CD1c-positive myeloid dendritic cell (primary cell): ENCODE data around the gene EPC1.
"Not testable (repeated sequence)": the region's sequence is repeated elsewhere in the genome, so short reads cannot be mapped to it uniquely, and the experiment has no call there.

Experiments used
- DNase-seq: peaks from one replicate; pipeline ENCODE4 v3.0.0-alpha.2; 2016; ENCODE audit errors: extremely low spot score

The EPC1 gene

DNA sequence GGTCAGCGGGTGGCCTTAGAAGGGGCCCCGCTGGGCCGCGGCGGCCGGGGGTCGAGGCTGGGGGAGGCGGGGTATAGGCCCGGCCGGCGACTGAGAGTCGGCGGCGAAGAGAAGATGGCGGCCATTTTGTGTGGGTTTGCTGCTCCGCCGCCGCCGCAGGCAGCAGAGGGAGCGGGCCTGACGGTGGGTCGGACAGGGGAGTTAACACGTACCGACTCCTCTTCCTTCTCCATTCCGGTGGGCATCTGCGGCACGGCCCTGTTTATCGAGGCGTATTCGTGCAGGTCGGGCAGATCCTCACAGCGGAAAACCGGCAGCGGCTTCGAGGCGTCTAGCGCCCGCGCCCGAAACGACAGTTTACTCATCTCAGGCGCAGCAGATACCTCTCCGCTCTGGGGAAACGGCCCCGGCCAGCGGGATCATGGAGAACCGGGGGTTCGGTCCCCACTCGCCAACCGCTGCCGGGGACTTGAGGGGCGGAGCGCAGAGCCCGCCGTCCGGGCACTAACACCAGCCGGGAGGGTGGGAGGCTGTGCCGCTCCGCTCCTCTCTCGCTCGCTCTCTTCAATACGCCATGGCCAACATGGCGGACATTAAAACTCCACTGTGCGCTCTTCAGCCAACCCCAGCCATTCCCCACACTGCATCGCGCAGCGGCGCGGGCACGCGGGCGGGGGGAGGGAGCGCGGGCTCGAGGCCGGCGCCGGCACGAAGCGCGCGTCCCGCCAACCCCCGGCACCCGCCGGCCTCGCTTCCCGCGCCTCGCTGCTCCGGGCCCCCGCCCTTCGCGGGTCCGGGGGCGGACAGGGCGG, at the start of gene EPC1:
Gene EPC1, minus strand, starts transcription at position 608 of the 812 bp plus-strand sequence. Its CDS starts 243 bp downstream, at position 365.
- DNase-seq: peak; percentile 94

DNA sequence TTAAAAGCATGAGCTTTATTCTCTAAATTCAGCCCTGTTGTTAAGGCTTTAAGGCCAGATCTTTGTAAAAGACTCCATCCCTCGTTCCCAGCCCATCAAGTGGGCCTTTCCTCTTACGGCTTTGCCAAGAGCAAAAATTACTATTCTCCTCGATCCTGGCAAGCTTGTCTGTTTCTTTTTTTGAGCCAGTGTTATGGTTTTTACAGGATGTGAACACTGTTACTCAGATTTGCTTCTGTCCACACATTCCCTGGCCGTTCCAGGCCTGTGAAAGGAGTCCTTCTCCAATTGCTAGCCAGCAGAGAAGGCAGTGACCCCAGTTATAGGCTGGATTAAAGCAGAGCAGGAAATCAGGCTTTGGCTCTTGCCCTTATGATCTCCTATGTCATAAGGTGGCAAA, 47.0 kb upstream of the EPC1 start:
- no peak for DNase-seq

DNA sequence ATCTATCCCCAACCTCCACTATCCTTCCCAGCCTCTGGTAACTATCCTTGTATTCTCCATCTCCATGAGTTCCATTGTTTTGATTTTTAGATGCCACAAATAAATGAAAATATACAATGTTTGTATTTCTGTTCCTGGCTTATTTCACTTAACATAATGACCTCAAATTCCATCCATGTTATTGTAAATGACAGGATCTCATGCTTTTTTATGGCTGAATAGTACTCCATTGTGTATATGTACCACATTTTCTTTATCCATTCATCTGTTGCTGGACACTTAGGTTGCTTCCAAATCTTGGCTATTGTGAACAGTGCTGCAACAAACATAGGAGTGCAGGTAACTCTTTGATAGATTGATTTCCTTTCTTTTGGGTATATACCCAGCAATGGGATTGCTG, 45.3 kb upstream of the EPC1 start:
- not testable (repeated sequence) for DNase-seq

DNA sequence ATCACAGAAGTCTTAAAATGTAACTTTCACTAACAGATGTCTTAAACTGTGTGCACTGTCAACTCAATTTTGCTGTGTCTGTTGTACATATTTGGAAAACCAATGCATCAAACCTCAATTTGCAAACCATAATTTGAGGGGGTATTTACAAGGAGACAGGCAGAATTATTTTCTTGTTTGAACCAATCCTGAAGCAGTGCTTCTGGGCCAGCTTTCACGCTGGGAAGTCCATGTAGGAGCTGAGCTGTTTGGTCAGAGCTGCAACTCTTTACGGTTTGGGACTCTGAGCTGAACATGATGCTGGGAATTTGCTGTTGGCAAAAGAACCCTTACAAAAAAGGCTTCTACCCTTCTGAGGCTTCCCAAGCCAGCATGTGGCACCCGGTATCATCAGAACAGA, 43.2 kb upstream of the EPC1 start:
- DNase-seq: no peak

DNA sequence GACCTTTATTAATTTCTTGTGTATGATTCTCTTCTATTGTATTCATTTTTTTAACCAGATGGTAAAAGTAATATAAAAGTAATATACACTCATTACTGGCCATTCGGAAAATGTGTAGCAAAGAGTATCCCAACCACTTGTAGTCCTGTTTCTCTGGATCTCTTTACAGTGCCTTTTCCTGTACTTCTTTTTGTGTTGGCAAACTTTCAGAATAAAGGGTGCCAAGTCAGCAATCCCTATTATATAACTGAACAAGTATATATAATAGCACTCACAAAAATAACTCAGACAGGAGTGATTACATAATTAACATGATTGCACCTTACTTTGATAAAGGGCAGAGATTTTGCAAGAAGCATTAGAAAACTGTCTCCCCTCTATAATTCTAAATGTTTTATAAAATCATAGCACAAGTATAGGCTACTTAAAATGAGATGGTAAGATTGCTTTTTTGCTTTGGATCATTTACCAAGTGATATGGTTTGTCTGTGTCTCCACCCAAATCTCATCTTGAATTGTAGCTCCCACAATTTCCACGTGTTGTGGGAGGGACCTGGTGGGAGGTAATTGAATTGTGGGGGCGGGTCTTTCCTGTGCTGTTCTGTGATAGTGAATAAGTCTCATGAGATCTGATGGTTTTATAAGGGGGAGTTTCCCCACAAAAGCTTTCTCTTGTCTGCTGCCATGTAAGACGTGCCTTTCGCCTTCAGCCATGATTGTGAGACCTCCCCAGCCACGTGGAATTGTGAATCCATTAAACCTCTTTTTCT, 41.5 kb upstream of the EPC1 start:
- no peak for DNase-seq

- DNase-seq: no peak
Observed at GRCh38 chr10:32386623-32387260, 39.8 kb upstream of the EPC1 start.

DNA sequence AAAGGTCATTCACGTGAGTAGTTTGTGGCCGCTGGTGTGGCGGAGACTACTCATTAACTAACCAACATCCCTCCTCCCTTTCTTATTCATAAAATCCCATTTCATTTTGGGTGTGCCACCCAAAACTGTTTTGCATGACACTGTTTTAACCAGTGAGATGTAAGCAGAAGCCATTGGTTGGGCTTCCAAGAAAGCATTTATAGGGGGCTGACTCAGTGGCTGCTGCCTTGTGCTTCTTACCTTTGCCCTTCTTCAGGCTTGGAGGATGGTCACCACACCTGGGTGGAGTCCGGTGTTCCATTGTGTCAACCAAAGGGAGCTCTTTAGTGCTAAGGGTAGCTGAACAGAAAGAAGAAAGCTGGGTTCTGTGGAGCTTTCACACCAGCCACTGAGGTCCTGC, 37.2 kb upstream of the EPC1 start:
- no peak for DNase-seq

GRCh38 chr10:32381165-32381564, 34.2 kb upstream of the EPC1 start:
- peak; percentile 24 for DNase-seq

GRCh38 chr10:32379950-32380551, 33.1 kb upstream of the EPC1 start:
- DNase-seq: no peak

GRCh38 chr10:32379318-32379949, 32.5 kb upstream of the EPC1 start:
- peak; percentile 46 for DNase-seq

DNA sequence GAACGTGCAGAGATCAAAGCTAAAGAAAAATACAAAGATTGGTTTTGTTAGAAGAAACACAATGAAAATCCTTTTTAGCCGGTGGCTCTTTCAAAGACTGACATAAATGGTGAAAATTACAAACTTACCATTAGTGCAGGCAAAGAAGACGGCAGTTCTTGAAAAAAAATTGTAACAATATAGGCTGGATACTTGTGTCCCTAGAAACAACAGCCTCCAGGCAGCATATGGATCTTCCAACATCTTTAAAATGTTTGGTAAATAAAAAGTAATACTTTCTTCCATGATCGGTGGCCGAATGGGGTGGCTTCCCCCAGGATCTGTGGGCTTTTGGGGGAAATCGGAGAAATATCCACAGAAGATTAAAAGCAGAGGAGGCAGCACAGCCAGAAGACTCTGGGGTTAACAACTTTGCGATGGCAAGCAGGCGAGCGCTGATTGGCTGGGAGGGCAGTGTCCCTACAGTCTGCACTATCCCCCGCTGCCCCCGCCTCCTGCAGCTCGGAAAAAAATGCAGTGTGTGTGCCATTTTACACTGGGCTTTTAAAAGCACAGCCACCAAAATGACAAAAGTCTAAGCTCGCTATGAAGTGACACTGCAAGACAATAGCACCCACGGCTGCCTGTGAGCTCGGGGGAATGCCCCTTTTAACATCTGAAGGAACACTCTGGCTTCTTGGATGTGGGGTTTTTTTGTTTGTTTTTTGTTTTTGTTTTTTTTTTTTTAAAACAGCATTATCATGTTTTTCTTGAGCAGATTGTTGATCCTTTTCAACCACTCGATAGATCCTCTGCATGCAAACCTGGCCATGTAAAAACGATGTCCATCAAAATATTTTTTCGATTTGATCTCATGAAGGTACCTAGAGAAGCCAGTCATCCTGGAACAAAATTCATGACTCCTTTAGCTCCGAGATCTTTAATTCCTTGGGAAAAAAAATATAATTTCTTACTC, 31.7 kb upstream of the EPC1 start:
- DNase-seq: peak; percentile 93

- DNase-seq: peak; percentile 63
Observed at GRCh38 chr10:32377458-32378259, 30.7 kb upstream of the EPC1 start.

- no peak for DNase-seq
Observed at GRCh38 chr10:32376771-32377170, 29.8 kb upstream of the EPC1 start.

DNA sequence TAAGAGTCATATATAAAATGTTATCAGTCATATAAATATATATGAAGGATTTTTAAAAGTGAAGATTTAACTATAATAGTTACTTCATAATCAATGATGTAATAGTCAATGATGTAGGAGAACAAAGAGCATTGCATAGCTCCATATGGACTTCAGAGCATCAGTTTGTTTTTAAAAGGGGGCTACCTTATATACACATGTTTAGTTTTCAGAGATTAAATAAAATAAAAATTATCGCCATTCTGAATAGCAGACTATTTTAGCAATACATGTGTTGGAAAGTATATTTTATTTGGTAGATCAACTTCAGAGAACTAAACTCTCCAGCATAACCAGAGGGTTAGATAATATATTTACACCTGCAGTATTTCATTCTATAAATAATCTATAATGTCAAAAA, 29.1 kb upstream of the EPC1 start:
- DNase-seq: no peak

- no peak for DNase-seq
Observed at GRCh38 chr10:32375631-32376030, 28.7 kb upstream of the EPC1 start.

DNA sequence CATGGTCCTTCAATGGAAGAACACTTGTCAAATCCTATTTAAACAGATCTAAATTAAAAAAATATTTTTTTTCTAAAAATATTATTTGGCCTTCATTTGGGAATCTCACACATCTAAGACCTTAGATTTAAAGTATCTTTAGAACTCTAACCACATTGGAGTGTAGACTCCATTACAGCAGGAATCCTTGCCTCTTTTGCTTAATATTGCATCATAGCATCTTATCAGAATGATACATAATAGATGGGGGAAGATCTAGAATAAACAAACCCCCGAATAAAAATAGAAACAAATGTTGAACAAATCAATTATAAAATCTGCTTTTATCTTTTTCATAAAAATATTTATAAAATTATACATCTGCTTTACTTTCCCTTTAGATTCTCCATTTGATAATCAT, 27.6 kb upstream of the EPC1 start:
- no peak for DNase-seq

- no peak for DNase-seq
Observed at GRCh38 chr10:32373496-32373895, 26.5 kb upstream of the EPC1 start.

DNA sequence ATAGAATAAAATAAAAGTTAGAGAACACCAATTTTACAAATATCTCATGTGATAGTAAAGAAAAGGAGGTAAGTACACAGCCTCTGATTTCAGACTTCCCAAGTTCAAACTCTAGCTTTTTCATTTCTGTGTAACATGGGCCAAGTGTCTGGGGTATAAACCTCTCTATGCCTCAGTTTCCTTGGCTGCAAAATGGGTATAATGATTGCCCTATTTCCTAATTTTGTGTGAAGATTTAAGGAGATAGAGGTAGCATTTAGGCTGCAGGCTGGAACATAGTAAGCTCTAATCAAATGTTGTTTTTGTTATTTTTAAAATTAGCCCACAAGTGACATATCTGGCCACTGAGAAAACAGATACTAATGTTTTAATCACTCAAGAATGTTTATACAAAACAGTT, 26.1 kb upstream of the EPC1 start:
- no peak for DNase-seq

- no peak for DNase-seq
Observed at GRCh38 chr10:32372000-32372875, 25.3 kb upstream of the EPC1 start.
